Measurements from ENCODE around the gene PRR35. TPM values are rescaled to one million over a fixed set of nuclear protein-coding genes. Genes with fewer than 3 reads are reported as not detected.

PRR35 gene
- total RNA-seq, 1 donor from 2014 or later: not detected

GRCh38 chr16:561413-561794 lies 1.2 kb downstream of the PRR35 start:
- H3K4me3 Mint-ChIP-seq (ENCODE audit: unreplicated experiment): no peak overlapping the region
- H3K27me3 Mint-ChIP-seq (ENCODE audit: unreplicated experiment): no peaks in the 10 kb centered on the region
- no peak for DNase-seq (ENCODE audit: low spot score)
- no peaks in the 10 kb centered on the region for H3K36me3 Mint-ChIP-seq (ENCODE audit: low read depth, unreplicated experiment)
- TF ChIP-seq CTCF (IDR thresholded peaks at IDR 0.05; ENCODE audit: unreplicated experiment): no peak
- H3K4me1 Mint-ChIP-seq (ENCODE audit: unreplicated experiment): no peaks in the 10 kb centered on the region
- H3K9me3 Mint-ChIP-seq (ENCODE audit: unreplicated experiment): no peaks in the 10 kb centered on the region
- no peak overlapping the region for H3K27ac Mint-ChIP-seq (ENCODE audit: unreplicated experiment)

GRCh38 chr16:561957-562938 lies 2.1 kb downstream of the PRR35 start:
- no peak for DNase-seq (ENCODE audit: low spot score)
- Mint-ChIP-seq H3K36me3 (ENCODE audit: low read depth, unreplicated experiment) (no peaks in the 10 kb centered on the region), H3K4me3 (ENCODE audit: unreplicated experiment) (no peak overlapping the region), H3K9me3 (ENCODE audit: unreplicated experiment) (no peaks in the 10 kb centered on the region), H3K27ac (ENCODE audit: unreplicated experiment) (no peak overlapping the region), H3K27me3 (ENCODE audit: unreplicated experiment) (no peaks in the 10 kb centered on the region), H3K4me1 (ENCODE audit: unreplicated experiment) (no peaks in the 10 kb centered on the region)
- no peak for TF ChIP-seq CTCF (IDR thresholded peaks at IDR 0.05; ENCODE audit: unreplicated experiment)

GRCh38 chr16:563072-563644 lies 3.0 kb downstream of the PRR35 start:
- Mint-ChIP-seq H3K27me3 (ENCODE audit: unreplicated experiment) (no peaks in the 10 kb centered on the region), H3K27ac (ENCODE audit: unreplicated experiment) (no peak overlapping the region), H3K9me3 (ENCODE audit: unreplicated experiment) (no peaks in the 10 kb centered on the region), H3K4me1 (ENCODE audit: unreplicated experiment) (no peaks in the 10 kb centered on the region), H3K36me3 (ENCODE audit: low read depth, unreplicated experiment) (no peaks in the 10 kb centered on the region), H3K4me3 (ENCODE audit: unreplicated experiment) (no peak overlapping the region)
- no peak for DNase-seq (ENCODE audit: low spot score)
- no peak for TF ChIP-seq CTCF (IDR thresholded peaks at IDR 0.05; ENCODE audit: unreplicated experiment)

- Mint-ChIP-seq H3K27ac (ENCODE audit: unreplicated experiment) (no peak overlapping the region), H3K9me3 (ENCODE audit: unreplicated experiment) (no peaks in the 10 kb centered on the region), H3K4me1 (ENCODE audit: unreplicated experiment) (no peaks in the 10 kb centered on the region), H3K27me3 (ENCODE audit: unreplicated experiment) (no peaks in the 10 kb centered on the region), H3K36me3 (ENCODE audit: low read depth, unreplicated experiment) (no peaks in the 10 kb centered on the region), H3K4me3 (ENCODE audit: unreplicated experiment) (no peak overlapping the region)
- no peak for DNase-seq (ENCODE audit: low spot score)
- TF ChIP-seq CTCF (IDR thresholded peaks at IDR 0.05; ENCODE audit: unreplicated experiment): no peak
Measured at GRCh38 chr16:564690-565418, 4.7 kb downstream of the PRR35 start.
